Measurements from ENCODE around the gene KRTAP9-7.

KRTAP9-7 gene

GRCh38 chr17:41302981-41303380, 27.5 kb downstream of the KRTAP9-7 start:
- no peak for DNase-seq (ENCODE audit: low read depth, low spot score)
- in situ Hi-C loops (cut with HindIII; ENCODE audit: low sequenced_read_pairs), result no loop called here
- TF ChIP-seq, protein P1, sequence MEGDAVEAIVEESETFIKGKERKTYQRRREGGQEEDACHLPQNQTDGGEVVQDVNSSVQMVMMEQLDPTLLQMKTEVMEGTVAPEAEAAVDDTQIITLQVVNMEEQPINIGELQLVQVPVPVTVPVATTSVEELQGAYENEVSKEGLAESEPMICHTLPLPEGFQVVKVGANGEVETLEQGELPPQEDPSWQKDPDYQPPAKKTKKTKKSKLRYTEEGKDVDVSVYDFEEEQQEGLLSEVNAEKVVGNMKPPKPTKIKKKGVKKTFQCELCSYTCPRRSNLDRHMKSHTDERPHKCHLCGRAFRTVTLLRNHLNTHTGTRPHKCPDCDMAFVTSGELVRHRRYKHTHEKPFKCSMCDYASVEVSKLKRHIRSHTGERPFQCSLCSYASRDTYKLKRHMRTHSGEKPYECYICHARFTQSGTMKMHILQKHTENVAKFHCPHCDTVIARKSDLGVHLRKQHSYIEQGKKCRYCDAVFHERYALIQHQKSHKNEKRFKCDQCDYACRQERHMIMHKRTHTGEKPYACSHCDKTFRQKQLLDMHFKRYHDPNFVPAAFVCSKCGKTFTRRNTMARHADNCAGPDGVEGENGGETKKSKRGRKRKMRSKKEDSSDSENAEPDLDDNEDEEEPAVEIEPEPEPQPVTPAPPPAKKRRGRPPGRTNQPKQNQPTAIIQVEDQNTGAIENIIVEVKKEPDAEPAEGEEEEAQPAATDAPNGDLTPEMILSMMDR (IDR thresholded peaks at IDR 0.05; ENCODE audit: low read depth, low read length), result no peak
- no peak overlapping the region for H3K4me3 ChIP-seq (ENCODE audit: low read depth, low read length)

DNA sequence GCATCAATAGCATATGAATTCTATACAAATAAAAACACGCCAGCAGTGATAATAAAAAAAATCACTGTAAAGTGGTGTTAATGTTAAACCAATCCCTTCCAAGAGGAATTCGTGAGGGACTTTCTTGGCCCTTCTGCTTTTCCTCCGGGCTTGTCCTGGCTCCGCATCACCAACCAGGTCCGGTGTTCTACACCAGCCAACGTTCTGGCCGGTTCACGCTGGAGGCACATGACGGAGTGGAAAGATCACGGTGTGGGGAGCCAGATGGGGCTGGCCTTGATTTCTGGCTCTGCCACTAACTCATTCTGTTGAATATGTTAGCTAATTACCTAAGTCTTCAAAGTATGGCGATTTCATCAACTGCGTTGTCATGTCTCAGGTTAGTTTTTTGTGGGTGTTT, 28.6 kb downstream of the KRTAP9-7 start:
- DNase-seq (ENCODE audit: low read depth, low spot score), result no peak
- in situ Hi-C loops (cut with HindIII; ENCODE audit: low sequenced_read_pairs), result no loop called here
- TF ChIP-seq, protein P1 (IDR thresholded peaks at IDR 0.05; ENCODE audit: low read depth, low read length), result no peak
- no peak overlapping the region for H3K4me3 ChIP-seq (ENCODE audit: low read depth, low read length)

GRCh38 chr17:41307647-41308046, 32.1 kb downstream of the KRTAP9-7 start:
- TF ChIP-seq, protein P1 (IDR thresholded peaks at IDR 0.05; ENCODE audit: low read depth, low read length), result no peak
- in situ Hi-C loops (cut with HindIII; ENCODE audit: low sequenced_read_pairs), result no loop called here
- no peak overlapping the region for H3K4me3 ChIP-seq (ENCODE audit: low read depth, low read length)
- DNase-seq (ENCODE audit: low read depth, low spot score), result peak; percentile 63

DNA sequence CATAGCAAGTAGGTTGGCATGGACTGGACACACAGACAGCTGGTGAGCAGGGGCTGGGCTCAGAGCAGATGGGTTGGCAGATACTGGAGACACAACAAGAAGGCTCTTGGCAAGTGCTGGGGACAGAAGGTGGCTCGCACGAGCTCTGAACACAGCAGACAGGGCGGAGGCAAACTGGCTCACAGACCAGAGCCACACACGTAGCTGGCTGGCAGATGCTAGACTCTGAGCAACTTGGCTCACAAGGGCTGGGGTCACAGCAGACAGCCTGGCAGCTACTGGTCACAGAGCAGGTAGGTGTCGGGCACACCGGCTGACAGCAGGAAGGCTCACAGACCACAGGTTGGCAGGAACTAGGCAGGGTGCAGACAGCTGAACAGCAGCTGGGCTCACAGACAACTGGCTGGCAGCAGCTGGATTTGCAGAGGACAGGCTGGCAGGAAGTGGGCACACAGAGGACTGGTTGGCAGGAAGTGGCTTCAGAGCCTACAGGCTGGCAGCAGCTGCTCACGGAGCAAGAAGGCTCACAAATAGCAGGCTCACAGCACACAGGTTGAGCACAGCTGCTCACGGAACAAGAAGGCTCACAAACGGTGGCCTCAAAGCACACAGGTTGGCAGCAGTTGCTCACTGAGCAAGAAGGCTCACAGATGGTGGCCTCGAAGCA, 32.9 kb downstream of the KRTAP9-7 start:
- no peak for DNase-seq (ENCODE audit: low read depth, low spot score)
- H3K4me3 ChIP-seq (ENCODE audit: low read depth, low read length), result no peak overlapping the region
- TF ChIP-seq, protein P1 (IDR thresholded peaks at IDR 0.05; ENCODE audit: low read depth, low read length), result no peak
- in situ Hi-C loops (cut with HindIII; ENCODE audit: low sequenced_read_pairs), result no loop called here

DNA sequence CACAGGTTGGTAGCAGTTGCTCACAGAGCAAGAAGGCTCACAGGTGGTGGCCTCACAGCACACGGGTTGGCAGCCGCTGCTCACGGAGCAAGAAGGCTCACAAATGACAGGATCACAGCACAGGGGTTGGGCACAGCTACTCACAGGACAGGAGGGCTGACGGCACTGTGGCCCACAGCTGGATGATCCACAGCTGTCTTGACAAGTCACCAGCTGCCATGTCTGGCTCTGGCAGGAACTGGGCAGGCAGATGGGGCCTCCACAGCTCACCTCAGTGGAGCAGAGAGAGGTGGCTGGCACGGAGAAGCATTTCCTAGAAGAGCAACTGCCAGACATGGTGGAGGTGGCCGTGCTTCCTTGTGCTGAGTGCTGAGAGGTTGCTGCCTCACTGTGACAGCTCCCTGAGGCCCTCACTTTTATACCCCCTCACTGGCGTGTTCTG, 33.4 kb downstream of the KRTAP9-7 start, which contains the start of gene KRTAP16-1:
Gene KRTAP16-1 (minus strand): TSS at position 392 of the 442 bp plus-strand sequence. CDS start 56 bp downstream, at position 336.
- TF ChIP-seq, protein P1 (IDR thresholded peaks at IDR 0.05; ENCODE audit: low read depth, low read length), result no peak
- no peak for DNase-seq (ENCODE audit: low read depth, low spot score)
- in situ Hi-C loops (cut with HindIII; ENCODE audit: low sequenced_read_pairs), result no loop called here
- H3K4me3 ChIP-seq (ENCODE audit: low read depth, low read length), result no peak within 1 kb of the TSS

- in situ Hi-C loops (cut with HindIII; ENCODE audit: low sequenced_read_pairs), result no loop called here
Measured at GRCh38 chr17:41311111-41311510, 35.6 kb downstream of the KRTAP9-7 start.

More at GRCh38 chr17:41311111-41311510, 35.6 kb downstream of the KRTAP9-7 start:
- TF ChIP-seq, protein P1 (IDR thresholded peaks at IDR 0.05; ENCODE audit: low read depth, low read length), result no peak
- no peak overlapping the region for H3K4me3 ChIP-seq (ENCODE audit: low read depth, low read length)
- no peak for DNase-seq (ENCODE audit: low read depth, low spot score)

All from astrocyte of the spinal cord (primary cell).